ENCODE data around the gene IER2. TPM values are rescaled to one million over a fixed set of nuclear protein-coding genes. Genes with fewer than 3 reads are reported as not detected.

IER2 gene
- total and polyA plus RNA-seq, 9 of the 15 experiments (the other 6 are each of a cell fraction or from before 2014, with no cell fraction given), result 4.5 to 205 (median 23.7) TPM

DNA sequence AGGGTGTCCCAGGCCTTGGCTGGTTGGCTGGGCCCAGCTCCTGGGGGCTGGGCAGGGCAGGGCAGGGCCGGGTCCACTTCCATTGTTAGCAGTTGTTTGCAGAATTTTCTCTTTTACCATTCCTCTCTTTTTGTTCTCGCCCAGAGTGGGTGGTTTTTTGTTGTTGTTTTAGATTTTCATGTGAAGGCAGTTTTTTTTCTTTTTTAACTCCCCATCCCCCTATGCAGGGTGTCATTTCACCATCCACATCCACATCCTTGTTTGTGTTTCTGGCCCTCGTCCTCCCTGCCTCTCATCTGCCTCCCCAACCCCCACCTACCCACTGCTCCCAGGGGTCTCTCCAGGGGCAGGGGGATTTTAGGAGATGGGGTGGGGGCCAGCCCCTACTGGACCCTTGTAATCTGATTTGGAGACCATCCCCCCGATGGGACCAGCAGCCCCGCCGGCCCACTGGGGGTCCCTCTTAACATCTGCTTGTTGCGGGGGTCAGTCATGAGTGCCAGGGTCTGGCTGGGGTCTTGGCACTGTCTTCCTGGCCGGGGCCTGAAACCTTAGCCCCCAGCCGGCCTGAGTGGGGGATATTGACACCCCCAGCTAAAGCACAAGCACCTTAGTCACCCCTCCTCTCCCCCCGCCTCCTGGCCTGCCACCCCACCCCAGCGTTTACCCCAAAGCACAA, 10.4 kb upstream of the IER2 start (continued):
- TF ChIP-seq, protein P1, sequence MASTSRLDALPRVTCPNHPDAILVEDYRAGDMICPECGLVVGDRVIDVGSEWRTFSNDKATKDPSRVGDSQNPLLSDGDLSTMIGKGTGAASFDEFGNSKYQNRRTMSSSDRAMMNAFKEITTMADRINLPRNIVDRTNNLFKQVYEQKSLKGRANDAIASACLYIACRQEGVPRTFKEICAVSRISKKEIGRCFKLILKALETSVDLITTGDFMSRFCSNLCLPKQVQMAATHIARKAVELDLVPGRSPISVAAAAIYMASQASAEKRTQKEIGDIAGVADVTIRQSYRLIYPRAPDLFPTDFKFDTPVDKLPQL (IDR thresholded peaks at IDR 0.05; ENCODE audit: extremely low read depth, insufficient read length), result no peak
- TF ChIP-seq LEF1 (IDR thresholded peaks at IDR 0.05) (no peak), ZNF589 (CRISPR knock-in tag; IDR thresholded peaks at IDR 0.05; ENCODE audit: low read depth) (no peak), POLR2AphosphoS5 (IDR thresholded peaks at IDR 0.05; ENCODE audit: control insufficient read depth, insufficient read depth, low read depth, low read length) (no peak), GTF2A2 (tag; IDR thresholded peaks at IDR 0.05) (no peak), GABPA (tag; conservative IDR thresholded peaks at IDR 0.05; ENCODE audit: low read depth) (no peak), TGIF2 (CRISPR knock-in tag; IDR thresholded peaks at IDR 0.05) (no peak)
- TF ChIP-seq, protein P2, sequence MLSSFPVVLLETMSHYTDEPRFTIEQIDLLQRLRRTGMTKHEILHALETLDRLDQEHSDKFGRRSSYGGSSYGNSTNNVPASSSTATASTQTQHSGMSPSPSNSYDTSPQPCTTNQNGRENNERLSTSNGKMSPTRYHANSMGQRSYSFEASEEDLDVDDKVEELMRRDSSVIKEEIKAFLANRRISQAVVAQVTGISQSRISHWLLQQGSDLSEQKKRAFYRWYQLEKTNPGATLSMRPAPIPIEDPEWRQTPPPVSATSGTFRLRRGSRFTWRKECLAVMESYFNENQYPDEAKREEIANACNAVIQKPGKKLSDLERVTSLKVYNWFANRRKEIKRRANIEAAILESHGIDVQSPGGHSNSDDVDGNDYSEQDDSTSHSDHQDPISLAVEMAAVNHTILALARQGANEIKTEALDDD (IDR thresholded peaks at IDR 0.05), result no peak
- TF ChIP-seq, protein P3, sequence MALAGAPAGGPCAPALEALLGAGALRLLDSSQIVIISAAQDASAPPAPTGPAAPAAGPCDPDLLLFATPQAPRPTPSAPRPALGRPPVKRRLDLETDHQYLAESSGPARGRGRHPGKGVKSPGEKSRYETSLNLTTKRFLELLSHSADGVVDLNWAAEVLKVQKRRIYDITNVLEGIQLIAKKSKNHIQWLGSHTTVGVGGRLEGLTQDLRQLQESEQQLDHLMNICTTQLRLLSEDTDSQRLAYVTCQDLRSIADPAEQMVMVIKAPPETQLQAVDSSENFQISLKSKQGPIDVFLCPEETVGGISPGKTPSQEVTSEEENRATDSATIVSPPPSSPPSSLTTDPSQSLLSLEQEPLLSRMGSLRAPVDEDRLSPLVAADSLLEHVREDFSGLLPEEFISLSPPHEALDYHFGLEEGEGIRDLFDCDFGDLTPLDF (CRISPR knock-in tag; IDR thresholded peaks at IDR 0.05), result no peak
